SK-N-MC (cell line): ENCODE data around the gene LST1.

Experiments used
- EZH2 ChIP-seq: fragments of 200-600 bp; sonication (generic); IDR thresholded peaks from one replicate; pipeline ENCODE4 v1.6.1; 2017; ENCODE audit warnings: antibody characterized with exemption
- FOXP2 ChIP-seq: optimal IDR thresholded peaks from 2 replicates; pipeline ENCODE3; 2011; ENCODE audit warnings: mild to moderate bottlenecking, moderate library complexity; ENCODE audit not compliant: insufficient read depth; ENCODE audit errors: extremely low read length, control extremely low read depth
- POLR2AphosphoS5 ChIP-seq: IDR thresholded peaks from 2 replicates; pipeline ENCODE4 v1.6.1; 2012; ENCODE audit warnings: mild to moderate bottlenecking, low read depth, low read length, borderline replicate concordance

GRCh38 chr6:31634969-31635575, 49.0 kb downstream of the LST1 start:
- no peak for TF ChIP-seq EZH2
- TF ChIP-seq POLR2AphosphoS5: no peak
- TF ChIP-seq FOXP2: no peak
